Suprapubic skin (tissue), 3 donors: Measurements from ENCODE around the gene ANAPC1.

ENCODE experiments used
- CTCF ChIP-seq, 2 donors: fragments of 200-600 bp in 1 of 2; fragments of 450-650 bp in 1 of 2; sonication (generic) in 1 of 2; IDR thresholded peaks; one replicate each; pipeline ENCODE4 v1.5.1; 2016 to 2019; ENCODE audit warnings: antibody characterized with exemption in 2 of 2, mild to moderate bottlenecking in 1 of 2, moderate library complexity in 1 of 2
- EP300 ChIP-seq: sonication (generic); formaldehyde crosslinking; IDR thresholded peaks from one replicate; pipeline ENCODE4 v1.6.1; 2017; ENCODE audit warnings: antibody characterized with exemption

- TF ChIP-seq CTCF (IDR thresholded peaks at IDR 0.05) (no peak), EP300 (no peak)
Observed at GRCh38 chr2:111932841-111933291, 48.9 kb upstream of the ANAPC1 start.
